Measurements from ENCODE around the gene CITED4. TPM values are rescaled to one million over a fixed set of nuclear protein-coding genes. Genes with fewer than 3 reads are reported as not detected.

CITED4 gene
- total RNA-seq, 4 donors from 2014 or later = 1.7 to 53.9 (median 3.7) TPM

Other genes with a start within 250 kb of the CITED4 start
- gene RIMS3, start 196.7 kb downstream of the CITED4 start, total RNA-seq = 1 to 10 TPM in 3 of 4 donors, under 1 TPM in 1; 0.33 to 2.7 (median 2.2) TPM
- gene NFYC, start 170.7 kb downstream of the CITED4 start, total RNA-seq = 10 to 100 TPM; 30.2 to 45.6 (median 43.2) TPM
- 1 to 10 TPM in 1 of 4 donors, under 1 TPM in 2, not detected in 1; 0.34 to 1.1 (median 0.49) TPM for gene KCNQ4, start 78.6 kb downstream of the CITED4 start, total RNA-seq
- 10 to 100 TPM in 2 of 4 donors, 1 to 10 TPM in 2; 3.9 to 16.4 (median 10.6) TPM for gene CTPS1, start 117.3 kb upstream of the CITED4 start, total RNA-seq
- under 1 TPM; 0.16 to 0.44 (median 0.18) TPM for gene SLFNL1, start 159.4 kb upstream of the CITED4 start, total RNA-seq

All from subcutaneous adipose tissue (tissue), 4 donors.